Motor neuron (in vitro differentiated cells): ENCODE measurements around the gene PI4K2A. TPM values are rescaled to one million over a fixed set of nuclear protein-coding genes. Genes with fewer than 3 reads are reported as not detected.

Experiments used
- ATAC-seq, 8 experiments: fragments of 200-7000 bp; cut with Tn5 transposase; replicated peaks in 6 of 8; 2 replicates each; pipeline ENCODE4 v1.8.0; 2021; ENCODE audit warnings: mild to moderate bottlenecking in 8 of 8, moderate library complexity in 8 of 8
- H3K27ac ChIP-seq, 2 donors: fragments of 250-450 bp; sonication (Bioruptor Pico); 2 replicates each; pipeline ENCODE4 v1.9.0; 2021; ENCODE audit warnings: antibody characterized with exemption in 2 of 2, mild to moderate bottlenecking in 2 of 2, moderate library complexity in 1 of 2
- H3K4me1 ChIP-seq, 2 donors: fragments of 250-450 bp; sonication (Bioruptor Pico); replicated peaks in 1 of 2; 2 replicates each; pipeline ENCODE4 v1.6.1; 2021; ENCODE audit warnings: antibody characterized with exemption in 2 of 2, mild to moderate bottlenecking in 2 of 2, moderate library complexity in 1 of 2
- H3K4me3 ChIP-seq, 5 donors: fragments of 250-450 bp; sonication (Bioruptor Pico); 2 replicates each; pipeline ENCODE4 v1.9.0; 2021; ENCODE audit warnings: antibody characterized with exemption in 5 of 5, mild to moderate bottlenecking in 5 of 5, moderate library complexity in 4 of 5
- WGBS, 10 experiments: fragments of 450-650 bp; shearing (Covaris generic); methylation state at CpG; one replicate each; pipeline ENCODE4 v1.0.0; 2022; 5-methylcytosine and 5-hydroxymethylcytosine counted together
- in situ Hi-C, 9 experiments: fragments of 400-800 bp; cut with MboI; loops; one replicate each; pipeline ENCODE4 v1.15.0; 2021; ENCODE audit warnings: low sequenced_read_pairs in 9 of 9, low pct_unique_long_range_greater_than_20kb in 2 of 9; ENCODE audit not compliant: unreplicated experiment in 9 of 9
- total RNA-seq, 8 experiments: library from RNA; unstranded; fragments of 300-600 nt; gene quantifications; 2 replicates each; pipeline versions ENCODE4 v1.2.3 to v1.2.4, GENCODE V29; 2022

Gene PI4K2A
- 10 to 100 TPM; 10.1 to 46.8 (median 18.4) TPM for total RNA-seq

DNA sequence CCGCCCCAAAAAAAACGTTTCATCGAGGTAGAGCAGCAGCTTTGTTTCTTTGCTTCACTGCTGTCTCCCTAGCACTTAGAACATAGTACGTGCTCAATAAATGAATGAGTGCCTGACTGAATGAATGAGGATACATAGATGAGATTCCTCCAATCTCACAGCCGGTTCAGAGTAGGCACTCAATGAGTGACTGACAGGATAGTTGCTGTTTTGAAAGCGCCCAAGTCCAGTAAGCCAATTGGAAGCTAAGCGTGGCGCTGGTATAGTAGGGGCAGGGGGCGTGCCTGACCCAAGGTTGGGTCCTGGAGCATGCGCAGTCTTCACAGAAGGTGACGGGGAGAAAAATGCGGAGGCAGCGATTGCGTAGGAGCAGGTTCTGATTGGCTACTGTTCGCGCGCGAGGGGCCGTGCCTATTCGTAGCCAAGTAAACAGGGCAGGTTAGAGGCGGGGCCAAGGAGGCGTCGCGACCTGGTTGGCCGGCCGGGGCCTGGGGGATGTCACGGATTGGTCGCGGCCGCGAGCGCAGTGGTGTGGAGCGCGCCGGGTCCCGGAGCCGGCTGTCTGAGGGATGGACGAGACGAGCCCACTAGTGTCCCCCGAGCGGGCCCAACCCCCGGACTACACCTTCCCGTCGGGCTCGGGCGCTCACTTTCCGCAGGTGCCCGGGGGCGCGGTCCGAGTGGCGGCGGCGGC lies at the start of gene PI4K2A:
Gene PI4K2A, plus strand, starts transcription at position 498 of the 694 bp plus-strand sequence. Its CDS starts 72 bp downstream, at position 570.
- in situ Hi-C loops: no loop called here
- peak within 1 kb of the TSS; percentile 63 to 95 (median 86) for H3K4me3 ChIP-seq
- peak within 1 kb of the TSS; percentile 65 to 75 for H3K27ac ChIP-seq
- 1 to 33% (median 12%) methylated on average over 3 to 18 of the region's 54 CpGs; no CpG with 5 or more reads in 2 of the 10 experiments for WGBS, 10 experiments
- H3K4me1 ChIP-seq: peaks cover 5 to 9% of the 10 kb centered on the region in 2 donors
- peak; percentile 93 to 99 (median 99) for ATAC-seq

GRCh38 chr10:97590748-97591495 lies 49.5 kb upstream of the PI4K2A start:
- no peaks in the 10 kb centered on the region for H3K4me1 ChIP-seq
- no peak overlapping the region for H3K4me3 ChIP-seq
- in situ Hi-C loops: no loop called here
- no peak overlapping the region for H3K27ac ChIP-seq
- whole genome bisulfite sequencing, 10 experiments: 10 to 100% (median 59%) methylated on average over 1 to 2 of the region's 5 CpGs; no CpG with 5 or more reads in 2 of the 10 experiments
- no peak for ATAC-seq

DNA sequence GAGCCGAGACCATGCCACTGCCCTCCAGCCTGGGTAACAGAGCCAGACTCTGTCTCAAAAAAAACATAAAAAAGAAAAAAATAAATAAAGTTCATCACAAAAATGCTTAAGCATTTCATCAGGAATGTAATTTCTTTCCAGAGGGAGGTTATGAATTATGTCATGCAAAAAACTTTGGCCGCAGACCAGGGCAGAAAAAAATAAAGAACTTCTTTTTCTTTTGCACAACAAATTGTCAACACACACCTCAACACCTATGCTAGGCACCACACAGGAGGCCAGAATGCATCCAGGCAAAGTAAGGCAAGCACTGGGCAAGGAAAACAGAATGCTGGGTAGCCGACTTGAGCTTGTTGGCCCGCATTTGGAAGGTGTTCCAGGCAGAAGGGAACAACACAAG lies 47.0 kb upstream of the PI4K2A start:
- Histone ChIP-seq H3K4me3 (no peak overlapping the region), H3K4me1 (no peaks in the 10 kb centered on the region), H3K27ac (no peak overlapping the region)
- no peak for ATAC-seq
- 14 to 100% (median 89%) methylated on average over 1 to 4 of the region's 4 CpGs; no CpG with 5 or more reads in 1 of the 10 experiments for WGBS, 10 experiments
- in situ Hi-C loops: no loop called here

DNA sequence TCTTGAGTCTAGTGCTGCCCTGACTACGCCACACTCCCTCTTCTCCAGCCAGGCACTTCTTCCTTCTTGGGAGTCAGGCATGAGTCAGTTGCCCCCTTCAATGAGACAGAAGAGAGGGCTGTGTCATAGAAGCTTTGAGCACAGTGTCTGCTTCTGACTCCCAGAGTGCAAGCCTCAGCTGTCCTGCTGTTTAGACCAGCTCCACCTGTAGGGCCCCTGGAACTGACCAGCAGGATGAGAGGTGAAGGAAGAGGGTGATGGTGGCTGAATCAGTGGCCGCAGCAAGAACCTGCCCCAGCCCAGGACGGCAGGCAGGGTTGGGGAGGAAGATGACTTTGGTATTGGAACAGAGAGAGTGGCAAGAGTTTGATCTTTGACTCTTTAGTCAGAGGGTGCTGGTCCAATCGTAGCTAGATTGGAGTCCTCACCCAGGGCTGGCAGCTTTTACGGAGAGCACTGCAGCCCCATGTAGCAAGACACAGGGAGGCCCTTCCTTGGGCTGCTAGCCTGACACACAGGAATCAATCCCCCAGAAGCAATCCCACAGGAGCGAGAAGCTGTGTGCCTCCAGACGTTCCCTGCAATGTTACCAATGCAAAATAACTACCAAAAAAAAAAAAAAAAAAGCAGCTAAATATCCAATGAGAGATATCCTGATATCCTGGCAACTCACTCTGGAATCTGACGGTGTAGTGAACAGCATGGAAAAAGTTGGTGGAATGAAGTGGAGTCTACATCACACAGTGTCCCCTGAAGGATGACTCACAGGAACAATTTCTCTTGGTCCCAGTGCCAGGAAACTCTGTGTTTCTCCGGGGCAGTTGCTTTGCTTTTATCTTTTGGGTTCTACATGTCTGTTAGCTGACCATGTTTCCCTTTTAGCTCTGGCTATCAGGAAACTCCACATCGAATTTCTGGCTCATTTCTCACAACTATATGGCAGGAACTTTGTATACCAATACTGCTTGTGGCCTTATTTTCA lies 44.1 kb upstream of the PI4K2A start:
- 8 to 79% (median 39%) methylated on average over 2 to 7 of the region's 10 CpGs for WGBS, 10 experiments
- peak; percentile 68 to 85 (median 78) for ATAC-seq
- Histone ChIP-seq H3K4me3 (no peak overlapping the region), H3K27ac (no peak overlapping the region), H3K4me1 (no peaks in the 10 kb centered on the region)
- in situ Hi-C loops: no loop called here

DNA sequence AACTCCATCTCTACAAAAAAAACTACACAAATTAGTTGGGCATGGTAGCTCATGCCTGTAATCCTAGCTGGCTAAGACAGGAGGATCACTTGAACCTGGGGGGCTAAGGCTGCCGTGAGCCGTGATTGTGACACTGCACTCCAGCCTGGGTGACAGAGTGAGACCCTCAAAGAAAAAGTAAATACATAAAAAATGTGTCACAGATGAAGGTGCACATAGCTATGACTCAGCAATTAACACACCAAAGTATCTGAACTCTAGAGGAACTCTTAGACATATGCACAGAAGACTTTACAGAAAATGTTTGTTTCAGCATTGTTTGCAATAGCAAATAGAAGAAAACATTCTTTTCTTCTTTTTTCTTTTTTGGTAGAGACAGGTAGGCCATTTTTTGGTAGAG lies 42.7 kb upstream of the PI4K2A start:
- in situ Hi-C loops: no loop called here
- ATAC-seq: no peak
- H3K4me3 ChIP-seq: no peak overlapping the region
- no peak overlapping the region for H3K27ac ChIP-seq
- H3K4me1 ChIP-seq: no peaks in the 10 kb centered on the region
- WGBS, 10 experiments: 50 to 100% (median 93%) methylated on average over 1 to 2 of the region's 2 CpGs; no CpG with 5 or more reads in 5 of the 10 experiments

GRCh38 chr10:97598407-97599271 lies 41.8 kb upstream of the PI4K2A start:
- in situ Hi-C loops: no loop called here
- 57 to 100% (median 100%) methylated on average over 1 to 6 of the region's 19 CpGs; no CpG with 5 or more reads in 3 of the 10 experiments for WGBS, 10 experiments
- no peak overlapping the region for H3K4me3 ChIP-seq
- no peaks in the 10 kb centered on the region for H3K4me1 ChIP-seq
- H3K27ac ChIP-seq: no peak overlapping the region
- no peak for ATAC-seq

GRCh38 chr10:97599272-97599619 lies 41.2 kb upstream of the PI4K2A start:
- ATAC-seq: no peak
- in situ Hi-C loops: no loop called here
- Histone ChIP-seq H3K4me3 (no peak overlapping the region), H3K4me1 (no peaks in the 10 kb centered on the region), H3K27ac (no peak overlapping the region)
- WGBS, 10 experiments: 89 to 94% (median 89%) methylated on average over 3 of the region's 6 CpGs; no CpG with 5 or more reads in 7 of the 10 experiments

DNA sequence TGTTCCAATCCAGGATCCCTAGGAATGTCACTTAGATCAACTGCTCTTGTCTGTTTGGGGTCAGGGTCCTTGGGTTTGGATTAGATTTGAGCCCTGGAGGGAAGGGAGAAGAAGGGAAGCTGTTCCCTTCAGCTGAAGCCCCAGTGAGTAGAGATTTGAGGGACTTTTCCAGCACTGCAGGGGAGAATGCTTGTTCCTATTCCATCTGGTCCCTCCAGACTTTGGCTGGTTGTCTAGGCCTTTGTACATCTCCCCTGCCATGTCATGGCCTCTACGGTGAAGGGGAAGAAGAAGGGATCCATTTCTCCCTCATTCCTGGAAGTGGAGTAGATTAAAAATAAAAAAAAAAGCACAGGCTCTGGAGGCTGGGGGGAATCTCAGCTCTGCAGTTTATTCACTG lies 39.9 kb upstream of the PI4K2A start:
- H3K4me3 ChIP-seq: no peak overlapping the region
- in situ Hi-C loops: no loop called here
- no peaks in the 10 kb centered on the region for H3K4me1 ChIP-seq
- H3K27ac ChIP-seq: no peak overlapping the region
- no peak for ATAC-seq
- 43 to 100% (median 90%) methylated on average over 1 of the region's 1 CpG; no CpG with 5 or more reads in 6 of the 10 experiments for WGBS, 10 experiments

DNA sequence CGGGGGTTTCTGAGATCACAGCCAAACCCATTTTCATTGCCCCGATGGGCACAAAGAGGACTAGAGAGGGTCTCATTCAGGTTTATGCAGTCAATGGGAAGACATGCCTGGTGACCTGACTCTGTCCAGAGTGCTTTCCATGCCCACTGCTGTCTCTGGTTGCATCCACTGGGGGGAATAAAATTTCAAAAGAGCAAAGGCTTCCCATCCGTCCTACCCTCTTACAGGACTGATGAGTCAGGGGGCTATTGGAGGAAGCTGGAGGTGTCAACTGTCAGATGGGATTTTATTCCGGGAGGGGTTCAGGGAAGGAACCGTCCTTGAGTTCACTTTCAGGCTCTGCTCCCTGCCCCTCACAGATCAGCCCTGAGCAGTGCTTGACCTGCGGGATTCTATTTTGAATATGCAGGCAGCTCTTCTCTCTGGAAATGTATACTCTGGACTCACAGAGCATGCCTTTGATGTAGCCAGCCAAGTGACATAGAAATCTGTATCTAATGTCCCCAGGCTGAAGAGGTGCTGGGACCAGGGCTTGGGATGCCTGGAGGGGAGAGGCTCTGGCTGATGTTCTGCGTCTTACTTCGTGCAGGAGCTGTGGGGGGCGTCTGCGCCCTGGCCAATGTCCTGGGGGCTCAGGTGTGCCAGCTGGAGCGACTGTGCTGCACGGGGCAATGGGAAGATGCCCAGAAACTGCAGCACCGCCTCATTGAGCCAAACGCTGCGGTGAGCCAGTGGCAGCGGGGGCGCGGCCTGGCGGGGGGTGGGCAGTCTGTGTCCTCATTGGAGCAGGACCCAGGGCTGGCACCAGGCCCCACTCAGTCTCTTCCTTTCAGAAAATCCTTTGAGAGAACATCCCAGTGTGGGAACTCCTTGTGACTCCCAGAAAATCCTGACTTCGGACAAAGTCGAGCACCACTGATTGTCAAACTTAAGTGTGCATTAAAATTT lies 38.9 kb upstream of the PI4K2A start:
- 45 to 100% (median 80%) methylated on average over 1 to 8 of the region's 21 CpGs for WGBS, 10 experiments
- ATAC-seq: peak in 3 of 8 experiments; percentile 16 to 80 (median 34)
- no peak overlapping the region for H3K4me3 ChIP-seq
- H3K4me1 ChIP-seq: no peaks in the 10 kb centered on the region
- in situ Hi-C loops: no loop called here
- H3K27ac ChIP-seq: no peak overlapping the region

GRCh38 chr10:97607095-97607636 lies 33.3 kb upstream of the PI4K2A start:
- Histone ChIP-seq H3K27ac (no peak overlapping the region), H3K4me1 (no peaks in the 10 kb centered on the region), H3K4me3 (no peak overlapping the region)
- WGBS, 10 experiments: 77 to 100% (median 84%) methylated on average over 1 to 5 of the region's 5 CpGs; no CpG with 5 or more reads in 4 of the 10 experiments
- peak in 5 of 8 experiments; percentile 59 to 96 (median 82) for ATAC-seq
- in situ Hi-C loops: no loop called here

DNA sequence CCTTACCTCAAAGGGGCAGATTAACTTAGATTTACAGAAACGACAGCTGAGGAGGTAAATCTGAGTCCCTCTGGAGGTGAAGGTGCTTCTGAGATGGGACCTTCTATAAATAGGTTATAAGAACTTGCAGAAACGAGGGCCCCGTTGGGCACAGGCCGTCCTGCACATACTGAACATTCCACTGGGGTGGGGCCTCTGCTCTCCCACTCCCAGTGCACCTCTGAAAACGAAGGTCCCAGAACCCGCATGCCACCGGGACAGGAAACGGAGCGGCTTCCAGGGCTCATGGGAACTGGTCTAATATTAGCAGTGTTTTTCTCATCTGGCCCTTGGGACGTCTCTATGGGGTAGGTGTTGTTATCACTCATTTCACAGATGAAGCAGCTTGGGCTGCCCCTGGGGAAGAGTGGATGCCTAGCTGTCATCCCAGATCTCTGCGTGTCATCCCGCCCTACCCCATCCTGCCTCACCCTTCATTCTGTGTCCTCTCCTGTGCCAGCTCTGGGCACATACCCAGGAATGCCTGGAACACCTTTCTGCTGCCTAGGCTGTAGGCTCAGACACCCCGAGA lies 31.4 kb upstream of the PI4K2A start:
- H3K27ac ChIP-seq: no peak overlapping the region
- ATAC-seq: no peak

More for the DNA sequence above, 31.4 kb upstream of the PI4K2A start:
- in situ Hi-C loops: no loop called here
- WGBS, 10 experiments: 33 to 100% (median 92%) methylated on average over 1 to 10 of the region's 13 CpGs; no CpG with 5 or more reads in 4 of the 10 experiments
- Histone ChIP-seq H3K4me1 (no peaks in the 10 kb centered on the region), H3K4me3 (no peak overlapping the region)
